NT2/D1 (cell line): ENCODE data around the gene STXBP1.

Experiments used
- SUZ12 ChIP-seq: IDR thresholded peaks from 2 replicates; pipeline ENCODE4 v1.6.1; 2011; ENCODE audit not compliant: insufficient read length, insufficient read depth; ENCODE audit errors: extremely low read depth
- ZNF274 ChIP-seq: IDR thresholded peaks from 2 replicates; pipeline ENCODE4 v1.6.1; 2011; ENCODE audit warnings: mild to moderate bottlenecking, low read depth, low read length

DNA sequence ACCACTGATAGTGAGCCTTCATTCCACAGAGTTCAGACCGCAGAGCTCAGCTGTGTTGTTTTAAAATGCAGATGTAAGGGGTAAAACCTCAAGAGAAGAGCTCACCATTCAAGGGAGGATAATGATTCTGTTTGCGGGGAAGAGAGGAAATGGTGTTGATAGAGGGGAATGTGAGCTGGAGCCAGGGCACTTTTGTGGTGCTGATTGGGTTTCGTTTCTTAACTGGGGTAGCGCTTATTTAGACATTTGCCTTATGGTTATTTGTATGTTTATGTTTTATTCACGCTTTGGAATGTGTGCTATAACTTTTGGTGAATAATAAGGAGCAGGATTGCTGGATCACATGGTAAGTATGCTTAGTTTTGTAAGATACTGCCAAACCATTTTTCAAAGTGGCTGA lies 42.5 kb downstream of the STXBP1 start:
- TF ChIP-seq ZNF274 (no peak), SUZ12 (no peak)
